ENCODE measurements around the gene USP4.
"Not testable (repeated sequence)": the region's sequence is repeated elsewhere in the genome, so short reads cannot be mapped to it uniquely, and the experiment has no call there.

USP4 gene

GRCh38 chr3:49352281-49352680, 12.4 kb upstream of the USP4 start:
- no peak for DNase-seq (ENCODE audit: low read depth)

GRCh38 chr3:49351521-49352011, 11.7 kb upstream of the USP4 start:
- no peak for DNase-seq (ENCODE audit: low read depth)

GRCh38 chr3:49349348-49350114, 9.7 kb upstream of the USP4 start:
- DNase-seq (ENCODE audit: low read depth): no peak

- not testable (repeated sequence) for DNase-seq (ENCODE audit: low read depth)
Observed at GRCh38 chr3:49348361-49348760, 8.5 kb upstream of the USP4 start.

- no peak for DNase-seq (ENCODE audit: low read depth)
Observed at GRCh38 chr3:49346797-49347251, 7.0 kb upstream of the USP4 start.

- DNase-seq (ENCODE audit: low read depth): no peak
Observed at GRCh38 chr3:49343163-49343562, 3.3 kb upstream of the USP4 start.

- DNase-seq (ENCODE audit: low read depth): no peak
Observed at GRCh38 chr3:49341996-49342395, 2.1 kb upstream of the USP4 start.

- no peak for DNase-seq (ENCODE audit: low read depth)
Observed at GRCh38 chr3:49339581-49339940, 292 bp downstream of the USP4 start.

- no peak for DNase-seq (ENCODE audit: low read depth)
Observed at GRCh38 chr3:49333916-49334633, 5.8 kb downstream of the USP4 start.

GRCh38 chr3:49333091-49333490, 6.8 kb downstream of the USP4 start:
- DNase-seq (ENCODE audit: low read depth): no peak

- no peak for DNase-seq (ENCODE audit: low read depth)
Observed at GRCh38 chr3:49329186-49329585, 10.7 kb downstream of the USP4 start.

GRCh38 chr3:49328350-49328749, 11.5 kb downstream of the USP4 start:
- not testable (repeated sequence) for DNase-seq (ENCODE audit: low read depth)

- DNase-seq (ENCODE audit: low read depth): no peak
Observed at GRCh38 chr3:49327485-49327884, 12.4 kb downstream of the USP4 start.

- DNase-seq (ENCODE audit: low read depth): no peak
Observed at GRCh38 chr3:49324768-49325167, 15.1 kb downstream of the USP4 start.

GRCh38 chr3:49316696-49317457, 23.0 kb downstream of the USP4 start:
- no peak for DNase-seq (ENCODE audit: low read depth)

- DNase-seq (ENCODE audit: low read depth): no peak
Observed at GRCh38 chr3:49313896-49314688, 25.8 kb downstream of the USP4 start.

- no peak for DNase-seq (ENCODE audit: low read depth)
Observed at GRCh38 chr3:49311283-49311682, 28.6 kb downstream of the USP4 start.

- DNase-seq (ENCODE audit: low read depth): no peak
Observed at GRCh38 chr3:49310677-49311076, 29.2 kb downstream of the USP4 start.

- no peak for DNase-seq (ENCODE audit: low read depth)
Observed at GRCh38 chr3:49305608-49306007, 34.2 kb downstream of the USP4 start.

- DNase-seq (ENCODE audit: low read depth): no peak
Observed at GRCh38 chr3:49302613-49303012, 37.2 kb downstream of the USP4 start.

- DNase-seq (ENCODE audit: low read depth): no peak
Observed at GRCh38 chr3:49300595-49300994, 39.3 kb downstream of the USP4 start.

- DNase-seq (ENCODE audit: low read depth): no peak
Observed at GRCh38 chr3:49298511-49298910, 41.3 kb downstream of the USP4 start.

Measured in activated gamma-delta T cell treated with anti-CD3 and anti-CD28 coated beads, Interleukin-2, amount 50 U/mL, for 16 hours (primary cell).